NCI-H146 (cell line): Measurements from ENCODE around the gene SH3RF3.

Source experiments
- DNase-seq: peaks from one replicate; lab custom pipeline; 2025; lab: John Stamatoyannopoulos, UW

The SH3RF3 gene

GRCh38 chr2:109501461-109501860, 372.5 kb downstream of the SH3RF3 start:
- DNase-seq = no peak

- DNase-seq = no peak
Observed at GRCh38 chr2:109503191-109503590, 374.2 kb downstream of the SH3RF3 start.

- no peak for DNase-seq
Observed at GRCh38 chr2:109507217-109507616, 378.2 kb downstream of the SH3RF3 start.

GRCh38 chr2:109507828-109508227, 378.8 kb downstream of the SH3RF3 start:
- DNase-seq = no peak

GRCh38 chr2:109508556-109508955, 379.6 kb downstream of the SH3RF3 start:
- no peak for DNase-seq

- DNase-seq = peak; percentile 19
Observed at GRCh38 chr2:109510136-109511028, 381.4 kb downstream of the SH3RF3 start.

- DNase-seq = no peak
Observed at GRCh38 chr2:109511168-109511567, 382.2 kb downstream of the SH3RF3 start.

GRCh38 chr2:109512076-109512475, 383.1 kb downstream of the SH3RF3 start:
- no peak for DNase-seq

- no peak for DNase-seq
Observed at GRCh38 chr2:109513230-109513629, 384.2 kb downstream of the SH3RF3 start.

- DNase-seq = no peak
Observed at GRCh38 chr2:109513749-109514588, 385.0 kb downstream of the SH3RF3 start.

GRCh38 chr2:109514857-109515256, 385.9 kb downstream of the SH3RF3 start:
- no peak for DNase-seq

GRCh38 chr2:109516445-109517117, 387.6 kb downstream of the SH3RF3 start:
- no peak for DNase-seq

- no peak for DNase-seq
Observed at GRCh38 chr2:109517118-109517889, 388.3 kb downstream of the SH3RF3 start.

GRCh38 chr2:109519513-109519912, 390.5 kb downstream of the SH3RF3 start:
- DNase-seq = no peak

- DNase-seq = no peak
Observed at GRCh38 chr2:109521233-109522062, 392.4 kb downstream of the SH3RF3 start.

GRCh38 chr2:109522063-109522374, 393.0 kb downstream of the SH3RF3 start:
- no peak for DNase-seq

- DNase-seq = no peak
Observed at GRCh38 chr2:109523121-109523520, 394.1 kb downstream of the SH3RF3 start.

GRCh38 chr2:109523536-109524361, 394.7 kb downstream of the SH3RF3 start:
- no peak for DNase-seq

GRCh38 chr2:109525836-109526235, 396.8 kb downstream of the SH3RF3 start:
- no peak for DNase-seq

GRCh38 chr2:109526442-109526970, 397.5 kb downstream of the SH3RF3 start:
- no peak for DNase-seq
